ENCODE results near the gene PFDN2. TPM values are rescaled to one million over a fixed set of nuclear protein-coding genes. Genes with fewer than 3 reads are reported as not detected.
A peak's percentile ranks its signal among the peaks of the same experiment; 100 is the strongest.
"Not testable (repeated sequence)": the region's sequence is repeated elsewhere in the genome, so short reads cannot be mapped to it uniquely, and the experiment has no call there.

The PFDN2 gene
- polyA plus RNA-seq, 5 donors, result 51.4 to 67.6 (median 53.5) TPM

- DNase-seq, result no peak
Observed at GRCh38 chr1:161145832-161146231, 28.0 kb upstream of the PFDN2 start.

DNA sequence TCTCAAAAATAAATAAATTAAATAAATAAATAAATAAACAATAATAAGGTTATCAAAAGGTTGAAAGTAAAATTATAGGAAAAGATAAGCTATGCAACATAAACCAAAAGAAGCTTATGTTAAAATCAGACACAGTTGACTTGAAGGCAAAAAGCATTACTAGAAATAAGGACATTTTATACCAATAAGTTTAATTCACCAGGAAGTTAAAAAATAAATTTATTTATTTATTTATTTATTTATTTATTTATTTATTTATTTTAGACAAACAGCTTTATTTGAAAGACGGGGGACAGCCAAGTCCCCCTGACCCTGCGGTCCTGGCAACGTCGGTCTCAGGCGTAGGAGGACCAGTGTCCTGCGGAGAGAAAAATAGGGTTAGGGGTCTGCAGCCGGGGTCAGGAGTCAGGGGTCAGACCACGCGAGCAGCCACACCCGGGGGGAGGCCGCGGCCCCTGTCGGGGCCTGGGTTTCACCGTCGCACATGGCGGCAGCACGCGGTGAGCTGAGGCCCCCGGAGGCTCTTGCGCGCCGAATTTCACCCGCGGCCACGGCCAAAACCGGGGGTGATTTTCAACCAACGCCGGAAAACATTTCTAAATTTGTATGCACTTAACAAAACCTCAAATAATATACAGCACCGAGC, 23.0 kb upstream of the PFDN2 start:
- no peak for DNase-seq

DNA sequence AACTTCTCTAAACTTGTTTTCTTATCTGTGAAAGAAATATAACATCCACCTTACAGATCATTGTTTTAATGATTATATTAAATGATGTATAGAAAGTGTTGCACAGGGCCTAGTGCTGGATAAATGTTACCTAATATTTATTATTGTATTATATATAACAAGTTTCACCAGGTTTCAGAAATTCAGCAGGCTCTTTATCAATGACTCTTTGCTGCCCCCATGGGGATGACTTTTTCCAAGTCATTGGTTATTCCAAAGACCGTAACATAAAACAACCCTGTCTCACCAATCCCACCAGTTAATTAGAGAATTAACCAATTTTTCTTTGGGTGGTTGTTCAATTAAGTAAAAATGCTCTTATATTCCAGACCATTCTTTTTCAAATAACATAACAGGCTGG, 21.9 kb upstream of the PFDN2 start:
- DNase-seq, result peak in 1 of 2 donors; percentile 36

- no peak for DNase-seq
Observed at GRCh38 chr1:161138431-161138830, 20.6 kb upstream of the PFDN2 start.

- DNase-seq, result no peak
Observed at GRCh38 chr1:161137881-161138280, 20.0 kb upstream of the PFDN2 start.

DNA sequence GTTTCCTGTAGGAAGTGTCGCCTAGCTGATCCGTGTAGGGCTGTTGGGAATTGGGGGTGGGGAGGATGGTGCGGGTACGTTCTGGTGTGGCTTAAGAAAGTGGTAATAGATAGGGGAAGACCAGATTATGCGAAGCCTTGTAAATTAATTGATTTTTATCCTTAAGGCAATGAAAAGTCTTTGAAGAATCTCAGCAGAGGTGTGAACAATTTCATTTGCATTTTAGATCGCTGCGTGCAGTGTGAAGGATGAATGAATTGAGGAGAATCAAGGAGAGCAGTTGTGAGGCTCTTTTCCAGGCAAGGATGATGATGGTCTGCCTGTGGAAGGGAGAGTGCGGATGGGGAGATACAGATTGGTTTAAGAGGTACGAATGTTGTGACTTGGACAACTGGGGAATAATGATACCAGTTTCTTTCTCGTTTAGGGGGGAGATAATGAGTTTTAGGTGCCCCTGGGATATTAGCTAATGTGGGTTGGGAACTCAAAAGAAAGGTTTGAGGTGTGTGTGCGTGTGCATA, 15.4 kb upstream of the PFDN2 start:
- no peak for DNase-seq

DNA sequence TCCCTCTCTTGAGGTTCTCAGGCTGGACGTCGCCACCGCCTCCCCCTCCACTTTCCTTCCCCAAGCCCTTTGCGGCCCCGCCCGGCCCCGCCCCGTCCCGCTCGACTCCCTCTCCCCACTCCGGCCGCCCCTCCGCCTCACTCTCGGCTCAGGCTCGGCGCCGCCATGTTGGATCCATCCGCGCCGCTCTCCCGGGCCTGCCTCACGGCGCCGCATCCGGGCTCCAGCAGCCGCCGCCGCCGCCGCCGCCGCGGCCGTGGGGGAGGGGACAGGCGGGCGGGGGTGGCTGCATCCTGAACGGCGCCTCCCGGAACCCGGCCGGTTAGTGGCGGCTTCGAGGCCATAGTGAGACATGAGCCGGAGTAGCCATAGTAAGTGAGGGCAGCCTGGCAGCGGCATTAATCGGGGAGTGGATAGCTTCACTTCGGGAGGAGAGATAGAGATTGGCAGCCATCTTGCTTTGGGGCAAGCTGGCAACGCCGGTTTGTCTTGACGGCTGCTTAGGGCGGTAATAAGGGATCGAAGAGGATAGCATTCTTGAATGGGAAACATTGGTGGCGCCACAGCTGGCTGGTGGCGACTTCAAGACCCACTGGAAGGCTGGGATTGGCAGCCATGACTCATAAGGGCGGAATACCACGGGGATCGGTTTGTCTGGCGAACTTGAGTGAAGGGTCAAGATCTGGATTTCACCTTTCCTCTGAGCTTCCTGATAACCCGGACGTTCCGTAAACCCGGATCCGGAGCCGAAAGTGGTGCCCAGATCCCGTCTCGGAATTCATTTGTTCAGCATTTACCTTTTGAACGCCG, 14.8 kb upstream of the PFDN2 start, which contains the start of gene DEDD:
Gene DEDD, minus strand, starts transcription at position 258 of the 810 bp plus-strand sequence. CDS start 8,205 bp downstream, outside the sequence.
- DNase-seq, result peak; percentile 91 to 95

DNA sequence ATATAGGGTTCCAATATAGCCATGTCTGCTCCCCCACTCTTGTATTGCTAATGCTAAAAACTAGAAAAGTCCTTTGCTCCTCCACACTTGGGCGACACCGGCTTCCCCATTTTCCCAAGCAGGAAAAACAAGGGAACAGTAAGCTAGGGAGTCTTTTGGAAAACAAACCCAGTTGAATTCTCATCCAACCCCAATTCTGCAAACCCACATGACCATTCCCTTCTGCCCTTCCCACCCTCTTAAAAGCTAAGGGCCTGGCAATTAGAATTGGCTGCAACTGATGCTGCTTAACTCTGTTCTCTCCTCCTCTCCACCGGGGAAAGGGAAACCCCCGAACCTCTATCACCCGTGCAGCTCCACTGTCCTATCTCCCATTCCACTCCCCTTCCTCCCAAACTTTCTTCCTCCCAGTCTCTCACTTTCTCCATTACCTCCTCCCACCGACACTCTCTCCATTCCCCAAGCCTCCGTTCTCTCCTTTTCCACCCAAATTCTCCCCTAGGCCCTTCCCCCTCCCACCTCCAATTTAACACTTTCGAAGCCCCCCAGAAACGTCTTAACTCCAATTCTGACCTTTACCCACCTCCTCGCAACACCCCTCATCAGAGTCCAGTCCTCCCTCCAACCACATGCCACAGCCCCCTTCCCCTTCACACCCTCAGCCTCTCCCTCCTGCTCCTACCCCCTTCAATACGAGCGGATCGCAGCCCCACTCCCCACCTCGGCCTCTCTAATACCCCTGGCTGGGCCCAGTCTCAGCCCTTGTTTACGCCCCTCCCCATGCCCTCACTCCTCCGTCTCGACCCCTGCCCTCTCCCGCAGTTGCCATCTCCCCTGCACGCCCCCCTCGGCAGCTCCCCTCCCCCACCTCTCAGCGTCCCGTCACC, 13.9 kb upstream of the PFDN2 start:
- peak in 1 of 2 donors; percentile 36 for DNase-seq

DNA sequence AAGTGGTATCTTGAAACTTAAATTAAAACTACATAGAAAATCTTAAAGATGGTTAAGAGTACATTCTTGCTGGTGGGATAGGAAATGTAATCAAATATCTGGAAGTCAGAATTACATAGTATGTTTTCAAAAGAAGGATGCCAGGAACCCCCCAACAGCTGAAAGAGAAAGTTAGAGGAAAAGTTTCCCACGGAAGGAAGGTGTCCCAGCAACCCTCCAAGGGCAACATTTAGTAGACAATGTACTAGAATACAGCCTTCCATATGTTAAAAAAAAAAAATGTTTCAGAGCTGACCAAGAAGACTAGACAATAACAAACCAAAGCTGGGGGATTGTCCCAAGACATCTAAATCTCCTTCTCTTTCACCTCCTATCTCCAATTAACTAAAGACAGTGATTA, 12.4 kb upstream of the PFDN2 start:
- DNase-seq, result no peak

- DNase-seq, result no peak
Observed at GRCh38 chr1:161128591-161129420, 11.0 kb upstream of the PFDN2 start.

DNA sequence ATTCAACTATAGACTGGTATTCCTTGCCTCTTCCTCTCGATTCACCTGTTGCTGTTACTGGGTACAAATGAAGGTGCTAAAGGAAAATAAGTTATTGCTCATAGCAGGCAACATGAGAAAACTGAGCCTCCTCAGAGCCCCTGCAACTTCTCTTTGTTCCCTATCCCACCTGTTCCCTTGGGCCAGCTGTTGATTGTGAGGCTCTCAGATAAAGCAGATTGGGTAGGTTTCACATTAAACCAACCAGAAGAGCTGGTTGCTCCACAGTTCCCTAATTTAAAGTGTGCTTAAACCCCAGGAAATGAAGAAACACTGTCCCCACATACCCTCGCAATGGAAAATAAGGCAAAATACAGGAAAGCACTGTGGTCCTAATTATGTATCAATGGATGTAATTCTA, 9.8 kb upstream of the PFDN2 start:
- DNase-seq, result no peak

GRCh38 chr1:161122967-161123366, 5.1 kb upstream of the PFDN2 start:
- no peak for DNase-seq

- DNase-seq, result no peak
Observed at GRCh38 chr1:161121834-161122233, 4.0 kb upstream of the PFDN2 start.

- DNase-seq, result no peak
Observed at GRCh38 chr1:161121042-161121650, 3.3 kb upstream of the PFDN2 start.

- DNase-seq, result no peak
Observed at GRCh38 chr1:161119092-161119903, 1.5 kb upstream of the PFDN2 start.

DNA sequence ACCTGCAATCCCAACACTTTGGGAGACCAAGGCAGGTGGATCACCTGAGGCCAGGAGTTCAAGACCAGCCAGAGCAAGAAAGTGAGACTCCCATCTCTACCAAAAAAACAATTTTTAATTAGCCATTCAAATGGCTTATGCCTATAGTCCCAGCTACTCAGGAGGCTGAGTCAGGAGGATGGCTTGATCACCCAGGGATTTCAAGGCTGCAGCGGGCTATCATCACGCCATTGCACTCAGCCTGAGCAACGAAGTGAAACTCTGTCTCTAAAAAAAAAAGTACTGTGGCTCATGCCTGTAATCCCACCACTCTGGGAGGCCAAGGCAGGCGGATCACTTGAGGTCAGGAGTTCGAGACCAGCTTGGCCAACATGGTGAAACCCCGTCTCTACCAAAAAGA, 1.9 kb downstream of the PFDN2 start:
- DNase-seq, result not testable (repeated sequence)

- DNase-seq, result no peak
Observed at GRCh38 chr1:161115132-161115711, 2.6 kb downstream of the PFDN2 start.

DNA sequence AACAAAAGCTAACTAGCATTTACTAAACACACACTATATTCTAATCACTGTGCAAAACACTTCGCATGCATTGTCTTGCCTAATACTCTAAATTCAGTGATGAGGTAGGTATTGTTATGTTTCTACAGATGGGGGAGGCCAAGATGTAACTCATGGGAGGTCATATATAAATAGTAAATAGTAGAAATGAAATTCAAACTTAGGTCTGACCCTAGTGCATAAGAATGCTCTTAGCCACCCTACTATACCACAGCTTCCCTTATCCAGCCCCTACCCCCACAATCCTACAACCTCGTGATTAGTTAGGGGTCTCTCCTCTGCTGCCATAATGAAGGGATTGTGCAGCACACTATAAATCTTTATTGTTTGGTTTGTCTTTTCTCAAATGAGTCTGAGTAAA, 3.3 kb downstream of the PFDN2 start:
- DNase-seq, result no peak

GRCh38 chr1:161113915-161114314, 3.9 kb downstream of the PFDN2 start:
- DNase-seq, result no peak

All from right lung (tissue), 5 donors.